HG03060 (cell line): Measurements from ENCODE around the gene LGALS14.
"Not testable (repeated sequence)": the region's sequence is repeated elsewhere in the genome, so short reads cannot be mapped to it uniquely, and the experiment has no call there.

ENCODE experiments used
- ATAC-seq: cut with Tn5 transposase; IDR thresholded peaks from one replicate; pipeline ENCODE4 v1.9.1; 2021; ENCODE audit warnings: low read depth, moderate number of reproducible peaks; ENCODE audit not compliant: unreplicated experiment

LGALS14 gene, protein sequence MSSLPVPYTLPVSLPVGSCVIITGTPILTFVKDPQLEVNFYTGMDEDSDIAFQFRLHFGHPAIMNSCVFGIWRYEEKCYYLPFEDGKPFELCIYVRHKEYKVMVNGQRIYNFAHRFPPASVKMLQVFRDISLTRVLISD

GRCh38 chr19:39704181-39705044 is at the start of gene LGALS14:
LGALS14 (plus strand) TSS chr19:39704481; CDS start chr19:39704529, 48 bp downstream.
- no peak for ATAC-seq

DNA sequence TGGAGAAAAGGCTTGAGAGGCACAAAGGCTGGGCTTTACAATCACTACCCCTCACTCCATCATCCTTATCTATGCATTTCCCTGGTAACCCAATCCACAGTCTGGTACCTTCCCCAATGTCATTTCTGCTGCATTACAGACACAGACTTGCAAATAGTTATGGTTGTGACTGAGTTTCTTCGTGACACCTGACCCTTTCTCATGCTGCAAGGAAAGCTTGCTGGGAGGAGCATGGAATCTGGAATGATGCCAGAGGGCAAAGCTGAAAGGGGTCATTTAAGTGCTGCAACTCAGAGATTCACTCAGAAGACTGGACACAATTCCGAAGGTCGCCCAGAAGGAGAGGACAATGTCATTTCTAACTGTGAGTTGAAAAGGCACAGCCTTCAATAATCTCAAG is 48.7 kb upstream of the LGALS14 start, which contains the start of gene LGALS16:
Gene LGALS16 (plus strand): TSS at position 301 of the 400 bp plus-strand sequence. CDS start 49 bp downstream, at position 350.
- no peak for ATAC-seq

- no peak for ATAC-seq
These were observed 44.5 kb upstream of the LGALS14 start for GRCh38 chr19:39659791-39660190.

DNA sequence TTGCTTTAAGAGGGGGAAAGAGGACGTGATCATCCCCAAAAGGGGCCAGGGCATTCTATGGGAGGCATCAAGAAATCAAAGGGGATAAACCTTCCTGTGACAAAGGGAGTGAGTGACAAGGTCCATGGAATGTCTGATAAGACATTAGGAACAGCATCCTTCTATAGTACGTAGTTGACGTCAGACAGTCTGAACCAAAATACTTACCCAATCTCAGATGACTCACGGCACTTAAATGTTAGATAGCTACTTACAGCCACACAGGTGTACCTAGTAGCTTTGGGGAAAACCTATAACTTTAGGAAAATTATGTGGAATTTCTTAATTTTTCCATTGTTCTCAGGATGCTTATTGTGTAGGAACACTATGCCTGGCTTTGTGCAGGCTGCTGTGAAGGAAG is 43.6 kb upstream of the LGALS14 start:
- no peak for ATAC-seq

DNA sequence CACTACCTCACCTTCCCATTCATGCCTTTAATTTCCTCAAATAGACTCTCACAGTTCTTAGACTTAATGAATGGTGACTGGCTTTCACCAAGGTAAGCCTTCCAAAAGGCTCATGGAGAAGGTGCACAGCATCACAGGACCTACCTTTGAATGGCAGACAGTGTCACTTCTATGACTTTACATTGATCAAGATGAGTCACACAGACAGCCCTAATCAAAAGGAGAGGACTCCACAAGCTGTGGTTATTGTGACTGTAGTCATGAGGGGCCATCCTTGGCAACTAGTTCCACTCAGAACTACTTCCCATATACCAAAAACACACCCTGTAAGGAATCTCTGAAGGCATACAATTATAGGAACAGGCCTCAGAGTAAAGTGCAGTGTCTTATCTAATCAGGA is 42.7 kb upstream of the LGALS14 start:
- ATAC-seq, result no peak

- ATAC-seq, result not testable (repeated sequence)
These were observed 34.4 kb upstream of the LGALS14 start for GRCh38 chr19:39669860-39670259.

DNA sequence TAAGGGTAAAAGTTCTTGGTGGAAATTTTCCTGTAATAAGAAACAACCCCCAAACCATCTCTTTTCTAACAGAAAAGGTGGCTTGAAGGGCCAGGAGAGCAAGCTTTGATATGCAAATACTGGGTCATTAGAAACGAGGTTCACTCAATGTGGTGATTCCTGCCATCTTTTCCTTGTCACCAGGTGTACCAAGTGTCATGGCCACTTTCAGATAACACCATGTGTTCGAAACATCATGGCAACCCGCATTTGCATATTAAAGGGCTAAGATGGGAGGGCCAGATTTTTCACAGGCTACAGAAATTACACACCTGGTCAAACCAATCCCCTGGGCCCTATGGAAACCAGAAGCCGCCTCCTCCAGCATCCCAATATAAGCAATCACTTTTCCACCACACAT is 33.3 kb upstream of the LGALS14 start:
- ATAC-seq, result no peak

DNA sequence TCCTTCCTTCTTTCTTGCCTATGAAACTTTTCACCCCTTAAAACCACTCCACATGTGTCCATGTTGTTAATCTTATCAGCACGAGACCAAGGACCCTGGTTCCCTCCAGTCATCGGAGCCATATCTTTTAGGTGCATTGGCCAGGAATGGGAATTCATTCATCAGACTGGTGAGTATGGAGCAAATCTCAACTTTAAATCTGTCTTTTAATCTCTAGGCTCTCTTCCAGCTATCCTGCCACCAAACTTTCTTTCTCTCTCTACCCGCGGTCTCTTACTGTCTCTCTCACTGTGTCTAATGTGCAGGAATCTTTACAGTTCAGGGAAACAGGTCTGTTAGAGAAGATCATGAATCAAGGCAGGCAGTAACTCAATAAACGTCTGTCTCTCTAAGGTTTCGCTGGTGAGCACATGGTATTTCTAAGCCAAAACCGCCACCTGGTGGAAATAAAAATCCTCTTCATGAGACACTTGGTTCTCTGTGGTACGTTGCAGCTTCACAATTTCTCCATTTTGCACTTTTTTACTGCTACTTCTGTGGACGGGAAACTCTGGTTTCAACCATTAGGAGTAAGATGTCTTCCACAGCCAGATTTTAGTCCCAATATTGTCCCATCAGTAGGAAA is 32.4 kb upstream of the LGALS14 start:
- no peak for ATAC-seq

- ATAC-seq, result no peak
These were observed 31.8 kb upstream of the LGALS14 start for GRCh38 chr19:39672473-39672872.

DNA sequence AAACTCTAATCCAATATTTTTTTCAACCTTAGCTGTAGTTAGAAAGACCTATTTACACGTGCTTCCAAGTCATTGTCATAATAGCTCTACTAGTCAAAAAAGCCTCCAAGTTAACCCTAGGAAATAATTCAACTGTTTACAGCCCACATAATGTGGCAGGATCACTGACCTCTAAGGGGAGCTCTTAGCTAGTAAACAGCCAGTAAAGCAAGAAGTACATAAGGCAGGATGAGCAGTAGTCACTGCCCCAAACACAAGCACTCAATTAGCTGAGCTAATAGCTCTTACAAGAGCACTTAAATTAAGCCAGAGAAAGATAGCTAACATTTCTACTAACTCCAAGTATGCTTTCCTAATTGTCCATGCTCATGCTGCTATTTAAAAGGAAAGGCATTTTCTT is 30.4 kb upstream of the LGALS14 start:
- not testable (repeated sequence) for ATAC-seq

GRCh38 chr19:39676004-39676403 is 28.3 kb upstream of the LGALS14 start:
- no peak for ATAC-seq

DNA sequence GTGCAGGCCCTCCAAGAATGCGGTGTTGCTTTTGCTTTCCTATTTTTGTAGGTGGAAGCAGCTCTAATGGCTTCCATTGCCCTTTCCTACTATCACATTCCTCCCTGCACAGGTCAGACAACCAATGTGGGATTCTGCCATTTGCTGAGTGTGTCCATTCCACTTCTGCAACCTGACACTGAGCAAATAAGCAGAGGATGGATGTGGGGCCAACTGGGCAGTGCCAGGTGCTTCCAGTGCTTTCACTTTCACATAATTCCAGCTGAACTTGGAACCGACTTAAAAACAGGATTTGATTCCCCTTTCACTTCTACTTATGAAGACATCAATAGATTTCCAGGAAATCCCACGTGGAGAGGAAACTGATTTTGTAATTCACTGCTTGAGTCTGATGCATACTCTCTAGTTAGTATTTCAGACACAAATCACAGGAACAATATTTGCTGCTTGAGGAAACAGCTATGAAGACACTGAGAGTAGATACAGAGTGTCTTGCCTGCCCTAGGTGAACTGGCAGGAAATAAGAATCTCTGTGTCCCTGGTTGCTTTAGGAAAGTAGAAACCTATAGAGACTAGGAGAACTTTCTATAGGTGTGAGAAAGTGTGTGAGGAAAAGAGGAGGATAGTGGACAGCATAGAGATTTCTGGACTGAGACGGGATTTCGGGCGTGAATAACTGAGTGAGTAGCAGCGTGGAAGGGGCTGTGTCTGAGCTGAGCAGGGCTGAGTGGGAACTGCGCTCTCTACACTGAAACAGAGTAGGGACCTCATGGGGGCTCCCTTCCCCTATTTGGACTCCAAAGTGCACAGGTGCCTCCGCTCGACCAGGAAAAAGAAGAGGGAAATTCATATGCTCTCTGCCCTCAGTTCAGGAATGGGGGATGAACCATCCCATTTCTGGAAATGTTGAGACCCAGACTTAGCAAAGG is 26.1 kb upstream of the LGALS14 start:
- ATAC-seq, result no peak

GRCh38 chr19:39679056-39679790 is 25.1 kb upstream of the LGALS14 start:
- no peak for ATAC-seq

DNA sequence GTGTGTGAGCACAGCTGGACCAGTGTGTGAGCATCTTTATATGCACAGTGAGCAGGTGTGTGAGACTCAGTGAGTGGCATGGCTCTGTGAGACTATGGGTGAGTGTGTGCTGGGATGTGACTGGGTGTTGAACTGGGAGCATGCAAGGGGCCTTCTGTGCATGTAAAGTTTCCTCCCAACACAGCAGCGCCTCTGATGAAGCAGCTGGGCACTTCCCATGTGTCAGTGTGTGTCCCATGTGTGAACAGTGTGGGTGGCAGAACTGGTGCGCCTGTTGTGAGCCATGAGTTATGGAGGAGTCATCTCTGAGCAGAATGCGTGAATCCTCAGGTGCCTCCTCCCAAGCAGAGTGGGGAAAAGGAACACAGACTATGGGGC is 24.5 kb upstream of the LGALS14 start:
- no peak for ATAC-seq

DNA sequence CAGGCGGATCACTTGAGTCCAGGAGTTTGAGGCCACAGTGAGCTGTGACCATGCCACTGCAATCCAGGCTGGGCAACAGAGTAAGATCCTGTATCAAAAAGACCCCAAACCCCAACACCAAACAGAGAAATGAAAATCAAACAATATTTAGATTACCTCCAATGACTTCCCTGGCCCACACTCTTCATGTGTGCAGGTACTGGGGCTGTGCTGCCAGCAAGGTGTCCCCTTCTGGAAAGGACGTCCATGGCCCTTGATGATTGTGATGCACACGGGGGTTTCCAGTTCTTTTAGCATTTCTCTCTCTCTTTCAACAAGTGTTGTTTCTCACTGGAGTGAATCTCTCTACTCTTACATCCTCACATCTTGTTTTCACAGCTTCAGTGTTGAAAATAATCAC is 23.7 kb upstream of the LGALS14 start:
- ATAC-seq, result no peak

DNA sequence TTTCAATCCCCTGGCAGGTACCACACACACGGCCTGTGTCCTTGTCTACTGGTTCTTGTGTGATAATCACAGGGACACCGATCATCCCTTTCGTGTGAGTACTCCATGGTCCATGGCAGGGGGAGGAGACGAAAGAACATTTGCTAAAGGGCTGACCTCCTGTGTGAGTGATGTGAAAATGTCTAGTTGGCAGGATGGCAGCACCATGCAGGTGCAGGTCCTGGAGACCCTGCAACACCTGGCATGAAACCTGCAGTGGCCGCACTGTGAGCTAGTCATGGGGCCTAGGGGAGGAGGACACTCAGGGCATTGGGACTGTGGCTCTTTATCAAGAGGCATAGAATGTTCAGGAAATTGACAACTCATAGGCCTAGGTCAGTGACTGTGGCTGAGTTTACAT is 22.9 kb upstream of the LGALS14 start:
- ATAC-seq, result no peak

- no peak for ATAC-seq
These were observed 20.0 kb upstream of the LGALS14 start for GRCh38 chr19:39684267-39684666.

GRCh38 chr19:39686739-39687138 is 17.5 kb upstream of the LGALS14 start:
- no peak for ATAC-seq

DNA sequence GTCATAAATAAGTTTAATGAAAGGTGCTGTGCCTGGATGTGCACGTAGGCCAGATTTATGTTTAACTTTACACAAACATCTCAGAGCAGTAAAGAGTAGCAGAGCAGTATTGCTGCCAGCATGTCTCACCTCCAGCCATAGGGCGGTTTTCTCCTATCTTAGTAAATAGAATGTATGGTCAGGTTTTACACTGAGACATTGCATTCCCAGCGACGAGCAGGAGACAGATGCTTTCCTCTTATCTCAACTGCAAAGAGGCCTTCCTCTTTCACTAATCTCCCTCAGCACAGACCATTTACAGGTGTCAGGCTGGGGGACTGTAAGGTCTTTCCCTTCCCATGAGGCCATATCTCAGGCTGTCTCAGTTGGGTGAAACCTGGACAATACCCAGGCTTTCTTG is 15.6 kb upstream of the LGALS14 start:
- not testable (repeated sequence) for ATAC-seq

DNA sequence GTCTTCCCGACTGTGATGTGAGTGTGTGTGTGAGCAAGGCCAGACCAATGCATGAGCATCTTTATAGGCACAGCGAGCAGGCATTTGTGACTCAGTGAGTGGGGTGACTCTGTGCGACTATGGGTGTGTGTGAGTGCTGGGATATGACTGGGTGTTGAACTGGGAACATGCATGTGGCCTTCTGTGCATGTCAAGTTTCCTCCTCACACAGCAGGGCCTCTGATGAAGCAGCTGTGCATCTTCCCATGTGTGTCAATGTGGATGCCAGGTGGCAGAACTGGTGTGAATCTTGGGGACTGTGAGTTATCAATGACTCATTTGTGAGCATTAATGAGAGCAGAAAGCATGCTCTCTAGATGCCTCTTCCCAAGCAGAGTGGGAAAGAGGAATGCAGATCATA is 12.1 kb upstream of the LGALS14 start:
- no peak for ATAC-seq
